GM19099 (cell line): Measurements from ENCODE around the gene TANGO2.
A peak's percentile ranks its signal among the peaks of the same experiment; 100 is the strongest.

Source experiments
- POLR2A ChIP-seq: IDR thresholded peaks from 3 replicates; pipeline ENCODE4 v1.6.1; 2011; ENCODE audit warnings: low read depth; ENCODE audit not compliant: insufficient read length; ENCODE audit errors: extremely low read depth

Gene TANGO2, protein sequence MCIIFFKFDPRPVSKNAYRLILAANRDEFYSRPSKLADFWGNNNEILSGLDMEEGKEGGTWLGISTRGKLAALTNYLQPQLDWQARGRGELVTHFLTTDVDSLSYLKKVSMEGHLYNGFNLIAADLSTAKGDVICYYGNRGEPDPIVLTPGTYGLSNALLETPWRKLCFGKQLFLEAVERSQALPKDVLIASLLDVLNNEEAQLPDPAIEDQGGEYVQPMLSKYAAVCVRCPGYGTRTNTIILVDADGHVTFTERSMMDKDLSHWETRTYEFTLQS

GRCh38 chr22:20020533-20021195 is at the start of gene TANGO2:
TANGO2 (plus strand) TSS chr22:20021110; CDS start chr22:20036799, 15,689 bp downstream.
- TF ChIP-seq POLR2A: peak; percentile 88

- TF ChIP-seq POLR2A: no peak
These were observed 49.4 kb upstream of the TANGO2 start for GRCh38 chr22:19971276-19972124.

- TF ChIP-seq POLR2A: no peak
These were observed 48.7 kb upstream of the TANGO2 start for GRCh38 chr22:19972251-19972650.

GRCh38 chr22:19972652-19973550 is 48.0 kb upstream of the TANGO2 start:
- no peak for TF ChIP-seq POLR2A

GRCh38 chr22:19973551-19974267 is 47.2 kb upstream of the TANGO2 start:
- no peak for TF ChIP-seq POLR2A

DNA sequence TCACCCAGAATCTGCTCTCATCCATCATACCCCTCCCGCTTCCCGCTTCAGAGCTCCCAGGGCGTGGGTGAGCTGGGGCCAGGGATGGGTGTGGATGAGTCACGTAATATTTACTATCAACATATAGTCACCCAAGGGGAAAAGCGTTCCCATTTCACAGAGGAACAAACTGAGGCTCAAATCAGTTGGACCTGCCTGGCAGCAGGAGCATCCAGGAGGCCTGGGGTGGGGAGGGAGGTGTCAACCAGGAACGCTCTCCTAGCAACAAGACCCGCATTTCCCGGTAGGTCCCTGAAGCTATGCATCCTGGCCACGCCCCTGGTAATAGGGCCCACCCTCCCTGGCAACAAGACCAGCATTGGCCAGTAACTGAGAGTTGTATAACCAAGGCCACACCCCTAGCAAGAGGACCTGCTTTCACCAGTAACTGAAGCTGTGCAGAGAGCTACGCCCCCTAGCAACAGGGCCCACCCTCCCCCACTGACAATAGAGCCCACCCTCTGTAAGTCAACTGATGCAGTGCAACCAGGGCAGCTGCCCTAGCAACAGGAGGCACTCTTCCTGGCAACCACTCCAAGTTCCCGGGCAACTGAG is 46.5 kb upstream of the TANGO2 start:
- no peak for TF ChIP-seq POLR2A

- no peak for TF ChIP-seq POLR2A
These were observed 45.8 kb upstream of the TANGO2 start for GRCh38 chr22:19974935-19975706.

DNA sequence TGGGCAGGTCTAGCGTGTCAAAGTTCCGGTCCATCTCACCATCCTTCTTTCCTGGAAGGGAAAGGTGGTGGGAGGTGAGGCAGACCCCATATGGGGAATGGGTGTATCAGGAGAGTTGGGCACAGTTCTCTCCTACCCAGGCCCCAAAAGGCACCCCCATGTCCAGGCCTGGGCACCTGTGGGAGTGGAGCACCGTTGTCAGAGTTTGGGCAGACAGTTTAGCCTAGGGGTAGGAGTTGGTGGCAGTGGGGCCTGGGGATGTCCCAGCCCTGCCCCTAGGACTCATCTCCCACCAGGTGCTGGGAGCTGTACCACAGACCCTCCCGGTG is 45.2 kb upstream of the TANGO2 start:
- no peak for TF ChIP-seq POLR2A

DNA sequence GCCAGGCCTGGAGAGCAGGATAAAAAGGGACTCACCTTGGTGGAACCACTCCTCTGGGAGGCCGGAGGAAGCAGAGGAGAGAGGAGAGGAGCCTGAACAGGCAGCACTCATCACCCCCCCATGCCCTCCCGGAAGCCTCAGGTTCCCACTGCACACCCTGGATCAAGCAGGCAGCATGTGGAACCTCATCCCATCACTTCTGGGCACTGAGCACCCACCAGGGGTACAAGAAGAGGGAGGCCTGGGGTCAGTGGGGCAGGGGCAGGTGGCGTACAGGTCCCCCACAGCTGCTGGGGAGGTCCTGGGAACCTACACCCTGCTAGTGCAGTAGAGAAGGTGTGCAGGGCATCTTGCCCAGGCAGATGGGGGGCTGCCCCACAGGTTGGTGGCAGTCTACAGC is 44.2 kb upstream of the TANGO2 start:
- no peak for TF ChIP-seq POLR2A

GRCh38 chr22:19977296-19978243 is 43.3 kb upstream of the TANGO2 start:
- no peak for TF ChIP-seq POLR2A

DNA sequence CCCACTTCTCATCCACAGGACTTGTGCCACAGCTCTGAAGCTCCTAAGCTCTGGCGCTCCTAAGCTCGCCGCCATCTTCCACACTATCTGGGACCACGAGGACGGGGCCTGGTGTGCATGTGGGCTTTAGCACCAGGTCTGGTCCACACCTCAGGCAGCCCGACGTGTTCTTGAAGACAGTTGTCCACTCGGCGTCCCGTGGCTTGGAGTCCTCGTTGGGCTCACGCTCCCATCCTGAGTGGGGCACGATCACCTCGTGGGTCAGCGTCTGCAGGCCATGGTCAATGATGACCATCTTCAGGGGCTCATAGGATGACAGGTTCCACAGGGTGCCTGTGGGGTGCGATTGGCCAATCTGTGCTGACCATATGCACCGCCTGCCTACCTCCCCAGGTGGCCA is 42.2 kb upstream of the TANGO2 start:
- no peak for TF ChIP-seq POLR2A
